GM18907 (cell line): Measurements from ENCODE around the gene IER5.
A peak's percentile ranks its signal among the peaks of the same experiment; 100 is the strongest.
"Not testable (repeated sequence)": the region's sequence is repeated elsewhere in the genome, so short reads cannot be mapped to it uniquely, and the experiment has no call there.

ENCODE experiments used
- ATAC-seq: cut with Tn5 transposase; IDR thresholded peaks from one replicate; pipeline ENCODE4 v1.9.1; 2021; ENCODE audit warnings: mild to moderate bottlenecking, moderate library complexity; ENCODE audit not compliant: unreplicated experiment

Gene IER5

DNA sequence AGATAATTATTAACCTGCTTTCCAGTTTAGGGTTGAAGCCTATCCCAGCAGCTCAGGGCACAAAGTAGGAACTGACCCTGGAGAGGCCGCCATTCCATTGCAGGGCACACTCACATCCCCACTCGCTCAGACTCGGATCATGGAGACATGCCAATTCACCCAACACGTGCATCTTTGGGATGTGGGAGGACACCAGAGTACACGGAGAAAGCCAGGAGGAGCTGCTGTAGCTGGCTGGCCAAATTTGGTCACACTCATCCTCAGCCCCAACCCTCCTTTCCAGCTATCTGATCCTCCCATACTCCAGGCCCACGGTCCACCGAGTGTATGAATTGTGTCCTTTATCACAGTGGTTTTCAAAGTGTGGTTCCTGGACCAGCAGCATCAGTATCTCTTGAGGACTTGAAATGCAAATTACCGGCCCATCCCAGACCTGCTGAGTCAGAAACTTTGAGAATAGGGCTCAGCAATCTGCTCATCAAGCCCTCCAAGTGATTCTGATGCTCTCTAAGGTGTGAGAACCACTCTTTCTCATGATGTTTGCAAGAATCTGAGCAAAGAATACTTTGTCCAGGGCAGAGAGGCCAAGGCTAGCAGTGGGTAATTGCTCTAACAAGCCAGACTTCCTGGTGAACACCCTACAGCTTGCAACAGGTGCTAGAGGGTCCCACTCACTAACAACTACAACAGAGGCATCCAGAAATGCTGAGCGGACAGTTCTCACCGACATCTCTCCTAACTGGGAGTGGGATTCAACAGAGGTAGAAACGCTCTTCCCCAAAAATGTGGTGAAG, 26.3 kb downstream of the IER5 start:
- ATAC-seq, result no peak

GRCh38 chr1:181115368-181115684, 26.8 kb downstream of the IER5 start:
- no peak for ATAC-seq

DNA sequence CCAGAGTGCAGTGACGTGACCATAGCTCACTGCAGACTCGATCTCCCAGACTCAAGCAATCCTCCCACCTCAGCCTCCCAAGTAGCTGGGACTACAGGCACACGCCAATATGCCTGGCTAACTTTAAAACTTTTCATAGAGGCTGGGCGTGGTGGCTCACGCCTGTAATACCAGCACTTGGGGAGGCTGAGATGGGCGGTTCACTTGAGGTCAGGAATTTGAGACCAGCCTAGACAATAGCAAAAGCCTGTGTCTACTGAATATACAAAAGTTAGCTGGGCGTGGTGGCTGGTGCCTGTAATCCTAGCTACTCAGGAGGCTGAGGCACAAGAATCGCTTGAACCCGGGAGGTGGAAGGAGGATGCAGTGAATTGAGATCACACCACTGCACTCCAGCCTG, 27.5 kb downstream of the IER5 start:
- not testable (repeated sequence) for ATAC-seq

GRCh38 chr1:181116819-181117390, 28.4 kb downstream of the IER5 start:
- ATAC-seq, result no peak

- ATAC-seq, result no peak
Observed at GRCh38 chr1:181117648-181118449, 29.3 kb downstream of the IER5 start.

DNA sequence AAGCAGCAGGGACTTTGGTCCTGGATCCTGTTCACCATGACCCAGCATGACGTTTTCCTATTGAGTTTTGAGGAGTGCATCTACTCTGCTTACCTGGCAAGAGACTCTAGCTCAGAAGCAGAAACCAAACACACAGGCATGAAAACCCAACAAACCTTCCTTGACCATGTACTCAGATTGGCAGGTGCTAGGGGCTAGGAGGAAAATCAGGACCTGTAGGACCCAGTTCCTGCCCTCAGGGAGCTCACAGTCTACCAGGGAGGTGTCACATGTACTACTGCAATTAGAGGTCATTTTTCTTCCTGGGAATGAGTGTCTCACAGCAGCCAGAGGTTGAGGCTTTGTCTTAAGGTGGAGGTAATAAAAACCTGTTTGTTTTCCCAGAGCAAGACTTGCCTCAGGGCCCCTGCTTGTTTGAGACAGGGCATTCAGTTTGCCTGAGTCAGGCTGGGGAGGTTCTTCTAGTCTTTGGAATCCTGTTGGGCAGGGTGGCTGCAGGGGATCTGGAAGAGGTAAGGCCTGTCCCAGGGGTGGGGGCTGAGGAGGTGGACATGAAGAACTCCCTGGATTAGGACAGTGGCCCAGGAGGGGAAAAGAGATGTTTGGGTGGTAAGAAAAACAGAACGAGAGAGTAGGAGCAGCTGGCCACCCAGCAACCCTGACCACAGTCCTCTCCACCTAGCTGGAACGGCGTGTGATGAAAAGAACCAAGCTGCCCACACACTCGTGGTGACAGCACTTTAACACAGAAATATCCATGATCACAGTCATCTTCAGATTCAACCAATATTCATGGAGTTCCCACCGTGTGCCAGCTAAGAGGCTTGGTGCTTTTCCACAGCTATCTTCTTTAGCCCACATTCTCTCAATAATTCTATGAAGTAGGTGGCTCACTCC, 30.8 kb downstream of the IER5 start:
- no peak for ATAC-seq

DNA sequence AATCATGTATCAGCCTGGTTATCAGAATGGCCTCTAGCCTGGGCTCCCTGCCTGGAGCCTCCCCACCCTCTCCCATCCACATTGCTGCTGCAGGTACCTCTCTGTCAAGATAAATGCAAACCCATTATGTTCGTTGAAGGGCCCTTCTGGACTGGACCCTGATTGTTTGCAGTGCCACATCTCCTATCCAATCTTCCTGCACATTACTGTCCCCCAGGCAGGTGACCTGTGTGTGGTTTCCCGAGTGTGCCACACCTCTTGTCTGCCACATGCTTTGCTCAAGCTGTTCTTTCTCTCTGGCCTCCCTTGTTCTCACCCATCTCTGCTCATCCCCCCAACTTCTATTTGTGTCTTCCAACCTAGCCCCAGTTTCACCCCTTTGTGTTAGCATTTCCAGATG, 32.4 kb downstream of the IER5 start:
- ATAC-seq, result no peak

- no peak for ATAC-seq
Observed at GRCh38 chr1:181121498-181121897, 33.0 kb downstream of the IER5 start.

- no peak for ATAC-seq
Observed at GRCh38 chr1:181122222-181122621, 33.7 kb downstream of the IER5 start.

DNA sequence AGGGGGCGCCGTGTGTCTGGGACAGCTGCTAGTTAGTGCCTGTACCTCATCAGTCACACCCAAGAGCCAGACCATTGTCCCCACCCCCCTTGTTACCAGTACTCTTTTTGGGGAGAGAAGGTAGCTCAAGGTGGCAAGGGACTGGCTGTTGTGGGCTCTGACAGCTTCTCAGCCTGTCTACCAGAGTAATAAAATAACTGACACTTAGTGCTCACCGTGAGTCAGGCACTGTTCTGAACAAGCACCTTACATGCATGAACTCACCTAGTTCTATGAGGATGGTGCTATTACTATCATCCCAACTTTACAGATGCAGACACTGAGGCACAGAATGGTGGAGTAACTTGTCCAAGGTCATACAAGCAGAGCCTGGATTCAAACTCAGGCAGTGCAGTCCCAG, 34.7 kb downstream of the IER5 start:
- no peak for ATAC-seq

DNA sequence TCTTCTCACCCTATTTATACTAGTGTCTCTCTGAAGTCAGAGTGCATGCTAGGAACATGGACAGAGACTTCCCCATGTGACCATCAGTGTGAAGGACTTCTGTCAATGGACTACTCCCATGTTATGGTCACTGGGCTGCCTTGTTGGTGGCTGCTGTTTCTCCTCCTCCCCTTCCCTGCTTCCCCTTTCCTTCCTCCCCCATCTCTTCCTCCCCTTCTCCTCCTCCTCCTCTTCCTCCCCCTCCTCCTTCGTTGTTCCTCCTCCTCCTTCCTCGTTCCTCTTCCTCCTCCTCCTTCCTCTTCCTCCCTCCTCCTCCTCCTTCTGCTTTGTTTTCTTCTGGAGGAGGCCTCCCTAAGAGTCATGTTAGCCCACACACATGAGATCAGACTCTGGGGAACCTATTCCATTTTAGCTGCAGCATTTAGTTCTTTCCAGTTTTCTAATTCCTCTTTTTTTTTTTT, 35.8 kb downstream of the IER5 start:
- no peak for ATAC-seq

DNA sequence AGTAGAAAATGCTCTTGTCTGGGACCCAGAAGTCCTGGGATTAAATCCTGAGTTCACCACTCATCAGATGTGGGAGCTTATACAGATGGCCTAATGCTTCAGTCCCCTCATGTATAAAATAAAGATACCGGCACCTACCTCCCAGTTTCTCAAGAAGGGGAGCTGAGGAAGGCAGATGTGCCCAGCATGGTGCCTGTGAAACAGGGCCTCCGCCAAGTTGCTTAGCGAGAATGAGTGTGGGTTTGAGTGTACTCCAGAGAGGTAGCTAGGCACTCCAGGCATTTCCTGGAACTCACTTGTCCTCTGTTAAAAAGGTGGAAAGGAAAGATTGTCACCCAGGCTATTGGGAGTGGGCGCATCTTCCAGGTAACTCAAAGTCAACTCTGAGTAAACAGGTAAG, 37.8 kb downstream of the IER5 start:
- ATAC-seq, result no peak

DNA sequence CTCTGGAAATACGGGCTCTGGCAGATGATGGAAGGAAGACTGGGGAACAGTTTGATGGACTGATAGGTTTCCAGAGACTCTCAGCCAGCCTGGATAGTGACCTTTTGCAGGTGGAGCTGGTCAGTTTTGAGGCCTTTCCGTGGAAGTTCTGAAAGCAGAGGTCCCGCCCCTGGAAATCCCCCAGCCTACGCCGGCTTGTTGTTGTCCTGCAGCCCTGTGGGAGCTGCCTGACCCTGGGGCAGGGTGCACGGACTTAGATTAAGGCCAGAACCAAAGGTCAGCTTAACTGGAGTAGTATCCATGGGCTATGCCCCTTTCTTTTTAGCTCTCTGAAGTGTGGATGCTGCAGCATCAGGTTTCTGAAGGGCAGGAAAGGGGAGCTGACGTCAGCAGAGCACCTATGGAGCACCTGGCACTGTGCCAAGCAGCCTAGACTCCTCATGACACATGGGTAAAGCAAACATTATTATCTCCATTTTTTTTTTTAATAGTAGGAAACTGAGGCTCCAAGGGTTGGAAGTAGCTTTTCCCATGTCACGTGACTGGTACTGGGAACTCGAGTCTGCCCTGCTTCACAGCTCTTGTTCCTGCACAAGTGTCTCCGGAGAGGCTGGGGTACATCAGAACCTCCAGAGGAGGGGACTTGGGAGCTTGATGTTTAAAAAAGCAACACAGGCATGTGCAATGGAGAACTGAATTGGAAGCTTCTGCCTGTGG, 38.5 kb downstream of the IER5 start:
- ATAC-seq, result no peak

DNA sequence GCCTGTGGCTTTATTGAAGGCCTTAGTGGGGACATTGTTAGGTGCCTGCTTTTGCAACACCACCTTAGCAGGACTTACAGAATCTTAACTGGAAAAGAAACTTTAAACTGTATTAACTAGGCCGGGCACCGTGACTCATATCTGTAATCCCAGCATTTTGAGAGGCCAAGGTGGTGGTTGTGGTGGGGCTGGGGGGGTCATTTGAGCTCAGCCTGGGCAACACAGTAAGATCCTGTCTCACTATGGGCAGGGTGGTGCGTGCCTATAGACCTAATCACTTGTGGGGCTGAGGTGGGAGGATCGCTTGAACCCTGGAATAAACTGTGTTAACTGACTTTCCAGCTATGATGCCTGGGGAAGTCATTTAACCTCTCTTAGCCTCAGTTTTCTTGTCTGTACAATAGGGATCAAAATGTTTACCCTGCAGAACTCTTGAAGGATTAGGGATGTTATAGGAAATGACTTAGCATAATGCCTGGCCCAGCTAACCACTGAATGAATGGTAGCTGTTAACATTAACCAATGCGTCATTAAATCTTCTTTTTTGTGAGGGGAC, 39.5 kb downstream of the IER5 start:
- ATAC-seq, result no peak

- ATAC-seq, result peak; percentile 50
Observed at GRCh38 chr1:181128592-181129497, 40.3 kb downstream of the IER5 start.

GRCh38 chr1:181129771-181130606, 41.5 kb downstream of the IER5 start:
- no peak for ATAC-seq

DNA sequence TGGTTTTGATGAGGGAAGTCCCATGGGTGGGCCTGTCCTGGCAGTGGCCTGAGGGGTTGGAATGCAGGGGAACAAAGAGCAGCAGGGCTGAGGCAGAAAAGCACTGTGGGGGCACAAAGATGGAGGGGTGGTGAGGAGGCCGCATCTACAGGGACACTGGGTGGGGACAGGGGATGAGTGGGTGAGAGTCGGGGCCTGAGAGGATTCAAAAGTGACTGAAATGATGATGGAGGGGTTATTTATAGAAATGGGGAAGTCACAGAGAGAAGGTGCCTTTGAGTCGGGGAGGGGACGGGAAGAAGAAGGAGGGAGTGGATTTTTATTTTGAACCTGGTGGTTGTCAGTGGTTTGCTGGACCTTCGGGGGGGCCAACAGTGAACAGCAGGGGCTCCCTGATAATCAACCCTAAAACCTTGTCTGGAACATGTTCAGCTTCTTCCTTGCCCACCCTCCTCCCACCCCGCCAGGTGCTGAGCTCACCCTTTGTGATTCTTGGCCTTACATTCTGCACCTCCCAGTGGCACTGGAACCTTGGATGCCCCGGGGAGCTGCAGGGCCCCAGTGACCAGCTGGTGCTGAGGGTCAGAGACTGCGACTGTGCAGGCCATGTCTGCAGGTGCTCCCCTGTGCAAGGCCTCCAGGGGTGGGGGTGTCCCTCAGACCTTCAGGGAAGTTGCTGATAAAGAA, 42.9 kb downstream of the IER5 start:
- ATAC-seq, result peak; percentile 35
